Measurements from ENCODE around the gene RUNX2. TPM values are rescaled to one million over a fixed set of nuclear protein-coding genes. Genes with fewer than 3 reads are reported as not detected.

The RUNX2 gene
- total and polyA plus RNA-seq, 9 of the 15 experiments (the other 6 are each of a cell fraction or from before 2014, with no cell fraction given) = 0.29 to 1.00 (median 0.43) TPM

GRCh38 chr6:45436544-45437438, 108.7 kb downstream of the RUNX2 start (continued):
- TF ChIP-seq MTA1 (IDR thresholded peaks at IDR 0.05; ENCODE audit: borderline replicate concordance) (0 out of 2 replicates have a peak, but pooled peaks have one; percentile 26), CHD2 (IDR thresholded peaks at IDR 0.05; ENCODE audit: low read depth, low read length) (no peak), ZKSCAN8 (CRISPR knock-in tag; IDR thresholded peaks at IDR 0.05) (peak; percentile 17; the same call in 1 of the 2 replicates), ZNF445 (CRISPR knock-in tag; IDR thresholded peaks at IDR 0.05; ENCODE audit: low read depth) (no peak), MAFK (IDR thresholded peaks at IDR 0.05; ENCODE audit: low read length) (peak; percentile 38; the same call in 1 of the 2 replicates), CBX1 (IDR thresholded peaks at IDR 0.05; ENCODE audit: low read depth) (no peak), PCBP2 (IDR thresholded peaks at IDR 0.05; ENCODE audit: low read depth, low read length, poor library complexity, severe bottlenecking) (no peak), NONO (IDR thresholded peaks at IDR 0.05; ENCODE audit: low read depth in 2 of 2, low read length in 1 of 2) (no peak), FOXP4 (CRISPR knock-in tag; IDR thresholded peaks at IDR 0.05; ENCODE audit: borderline replicate concordance) (no peak), BRD9 (IDR thresholded peaks at IDR 0.05; ENCODE audit: low read depth, partially characterized antibody) (peak; percentile 94), CTBP1 (IDR thresholded peaks at IDR 0.05; ENCODE audit: borderline replicate concordance) (peak; percentile 34; the same call in 1 of the 2 replicates), TAF15 (IDR thresholded peaks at IDR 0.05; ENCODE audit: low read depth, low read length) (no peak), MEF2A (IDR thresholded peaks at IDR 0.05; ENCODE audit: control insufficient read depth, low read depth, low read length) (no peak), CEBPB (tag; IDR thresholded peaks at IDR 0.05) (peak; percentile 68), NCOA1 (IDR thresholded peaks at IDR 0.05; ENCODE audit: low read depth) (peak; percentile 38; the same call in 1 of the 2 replicates), HDAC6 (IDR thresholded peaks at IDR 0.05; ENCODE audit: low read depth, low read length) (no peak), JUND (IDR thresholded peaks at IDR 0.05; ENCODE audit: borderline replicate concordance, low read depth, low read length) (peak; percentile 79; the same call in 1 of the 2 replicates), JUND (tag; IDR thresholded peaks at IDR 0.05; ENCODE audit: borderline replicate concordance, low read depth, low read length) (peak; percentile 50; the same call in 1 of the 3 replicates), ZFP30 (CRISPR knock-in tag; IDR thresholded peaks at IDR 0.05; ENCODE audit: borderline replicate concordance) (no peak), RCOR1 (IDR thresholded peaks at IDR 0.05; ENCODE audit: borderline replicate concordance in 1 of 2, low read depth in 2 of 2, low read length in 2 of 2) (peak in 1 of 2 experiments; percentile 87; a peak in 2 of 4 replicates), PHF21A (IDR thresholded peaks at IDR 0.05; ENCODE audit: borderline replicate concordance, low read depth) (no peak), TSHZ1 (CRISPR knock-in tag; IDR thresholded peaks at IDR 0.05) (no peak), ZNF408 (CRISPR knock-in tag; IDR thresholded peaks at IDR 0.05; ENCODE audit: low read depth) (no peak)

Measured in K562 (cell line).